GM12864 (cell line): ENCODE results near the gene RASSF4.
A peak's percentile ranks its signal among the peaks of the same experiment; 100 is the strongest.

Source experiments
- DNase-seq: peaks from one replicate; pipeline ENCODE4 v3.0.0-alpha.2; 2011; ENCODE audit warnings: low read depth
- H3K4me3 ChIP-seq: 2 replicates; pipeline ENCODE4 v1.5.1; 2011; ENCODE audit warnings: mild to moderate bottlenecking, low read depth, low read length, control low read depth
- TF ChIP-seq, protein P1 (sequence below): IDR thresholded peaks from 2 replicates; pipeline ENCODE4 v1.5.1; 2011; ENCODE audit warnings: low read depth, mild to moderate bottlenecking, moderate library complexity, low read length, control low read depth, inconsistent platforms; ENCODE audit errors: missing control alignments

RASSF4 gene

DNA sequence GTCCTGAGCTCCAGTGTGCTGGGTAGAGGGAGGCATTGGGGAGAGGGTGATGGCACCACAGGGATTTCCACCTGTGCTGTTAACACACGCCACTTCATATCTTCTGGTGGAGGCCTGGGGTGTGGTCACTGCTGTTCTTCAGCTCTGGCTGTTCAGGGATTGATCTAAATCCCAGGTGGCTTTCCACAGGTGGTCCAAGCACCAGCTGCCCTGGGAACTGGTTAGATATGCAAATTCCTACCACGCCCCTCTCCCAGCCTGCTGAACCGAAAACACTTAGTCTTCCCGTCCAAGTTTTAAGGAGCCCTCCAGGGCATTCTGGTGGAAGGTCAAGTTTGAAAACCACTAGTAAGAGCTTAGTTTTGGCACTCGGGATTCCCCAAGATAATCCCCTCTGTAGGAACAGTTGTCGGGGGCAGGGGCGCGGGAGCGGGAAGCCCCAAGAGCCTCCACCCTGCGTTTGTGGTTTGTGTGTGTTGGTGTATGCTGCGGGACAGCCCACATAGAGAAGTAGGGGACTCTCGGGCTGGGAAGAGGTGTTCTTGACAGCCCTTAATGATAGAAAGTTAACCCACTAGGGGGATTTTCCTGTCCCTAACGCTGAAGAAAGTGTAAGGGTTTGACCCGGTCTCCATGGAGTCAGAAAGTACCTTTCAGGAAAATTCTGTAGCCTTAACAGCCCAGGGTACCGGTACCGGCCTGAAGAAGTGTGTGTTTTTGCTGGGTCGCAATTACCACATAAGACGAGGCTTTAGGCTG is 13.9 kb downstream of the RASSF4 start:
- no peak for DNase-seq
- peak overlapping the region; percentile 9; the same call in 1 of the 2 replicates for H3K4me3 ChIP-seq
- TF ChIP-seq, protein P1, sequence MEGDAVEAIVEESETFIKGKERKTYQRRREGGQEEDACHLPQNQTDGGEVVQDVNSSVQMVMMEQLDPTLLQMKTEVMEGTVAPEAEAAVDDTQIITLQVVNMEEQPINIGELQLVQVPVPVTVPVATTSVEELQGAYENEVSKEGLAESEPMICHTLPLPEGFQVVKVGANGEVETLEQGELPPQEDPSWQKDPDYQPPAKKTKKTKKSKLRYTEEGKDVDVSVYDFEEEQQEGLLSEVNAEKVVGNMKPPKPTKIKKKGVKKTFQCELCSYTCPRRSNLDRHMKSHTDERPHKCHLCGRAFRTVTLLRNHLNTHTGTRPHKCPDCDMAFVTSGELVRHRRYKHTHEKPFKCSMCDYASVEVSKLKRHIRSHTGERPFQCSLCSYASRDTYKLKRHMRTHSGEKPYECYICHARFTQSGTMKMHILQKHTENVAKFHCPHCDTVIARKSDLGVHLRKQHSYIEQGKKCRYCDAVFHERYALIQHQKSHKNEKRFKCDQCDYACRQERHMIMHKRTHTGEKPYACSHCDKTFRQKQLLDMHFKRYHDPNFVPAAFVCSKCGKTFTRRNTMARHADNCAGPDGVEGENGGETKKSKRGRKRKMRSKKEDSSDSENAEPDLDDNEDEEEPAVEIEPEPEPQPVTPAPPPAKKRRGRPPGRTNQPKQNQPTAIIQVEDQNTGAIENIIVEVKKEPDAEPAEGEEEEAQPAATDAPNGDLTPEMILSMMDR: no peak

DNA sequence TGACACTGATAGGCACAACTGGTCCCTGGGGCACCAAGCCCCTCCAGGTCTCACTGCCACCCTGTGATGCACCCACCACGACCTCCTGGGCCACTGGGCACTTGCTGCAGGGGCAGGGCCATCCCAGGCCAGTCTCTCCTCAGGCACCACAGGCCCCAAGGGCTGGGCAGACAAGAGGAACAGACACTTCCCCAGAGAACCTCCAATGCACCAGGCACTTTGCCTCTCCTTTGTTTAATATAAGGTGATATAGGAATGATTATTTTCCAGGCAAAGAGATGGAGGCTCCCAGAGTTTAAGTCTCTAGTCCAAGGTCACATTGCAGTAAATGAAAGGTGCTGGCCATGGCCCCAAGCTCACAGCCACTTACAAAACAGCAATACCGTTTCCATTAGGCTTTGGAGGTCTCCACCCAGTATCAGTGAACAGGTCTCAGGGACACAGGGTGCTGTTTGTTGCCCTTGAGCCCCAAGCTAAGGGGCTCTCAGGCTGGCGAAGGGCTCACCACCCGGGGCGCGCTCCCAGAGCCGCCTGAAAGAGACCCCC is 14.6 kb downstream of the RASSF4 start:
- TF ChIP-seq, protein P1: no peak
- peak overlapping the region; percentile 55 for H3K4me3 ChIP-seq

DNA sequence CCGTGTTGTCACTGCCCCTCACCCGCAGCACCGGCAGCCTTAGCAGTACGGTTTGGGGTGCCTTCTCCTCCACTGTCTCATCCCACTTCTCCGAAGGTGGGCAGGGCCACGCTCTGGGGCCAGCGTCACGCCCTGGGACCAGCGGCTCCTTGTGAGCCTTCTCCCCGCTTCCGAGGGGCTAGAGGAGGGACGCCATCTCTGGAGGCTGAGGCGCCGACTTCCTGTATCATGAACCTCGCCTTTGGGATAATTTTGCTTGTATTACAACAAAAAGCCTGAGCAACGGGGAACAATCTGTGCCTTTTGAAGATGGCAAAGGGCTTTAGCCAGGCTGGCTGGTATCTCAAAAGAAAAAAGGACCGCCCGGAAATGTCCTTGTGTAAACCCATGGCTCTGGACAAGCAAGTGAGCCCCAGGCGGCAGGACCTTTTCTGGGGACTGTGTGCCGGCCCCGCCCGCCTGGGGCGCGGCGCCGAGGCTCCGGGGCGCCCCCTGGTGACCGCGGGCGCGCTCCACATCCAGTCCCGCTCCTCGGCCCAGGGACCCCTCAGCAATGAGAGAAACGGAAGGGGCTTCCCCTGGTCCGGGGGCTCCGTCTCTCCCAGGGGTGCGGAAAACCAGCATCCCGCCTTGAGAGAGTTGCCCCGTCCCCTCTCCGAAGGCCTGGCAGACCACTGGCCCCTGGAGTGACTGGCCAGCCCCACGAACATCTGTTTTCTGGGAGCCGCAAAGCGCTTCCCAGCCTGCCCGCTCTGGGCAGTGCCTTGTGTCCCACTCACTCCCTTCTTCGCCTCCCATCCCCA is 15.2 kb downstream of the RASSF4 start:
- no peak for DNase-seq

More for the DNA sequence above, 14.6 kb downstream of the RASSF4 start:
- DNase-seq: no peak

DNA sequence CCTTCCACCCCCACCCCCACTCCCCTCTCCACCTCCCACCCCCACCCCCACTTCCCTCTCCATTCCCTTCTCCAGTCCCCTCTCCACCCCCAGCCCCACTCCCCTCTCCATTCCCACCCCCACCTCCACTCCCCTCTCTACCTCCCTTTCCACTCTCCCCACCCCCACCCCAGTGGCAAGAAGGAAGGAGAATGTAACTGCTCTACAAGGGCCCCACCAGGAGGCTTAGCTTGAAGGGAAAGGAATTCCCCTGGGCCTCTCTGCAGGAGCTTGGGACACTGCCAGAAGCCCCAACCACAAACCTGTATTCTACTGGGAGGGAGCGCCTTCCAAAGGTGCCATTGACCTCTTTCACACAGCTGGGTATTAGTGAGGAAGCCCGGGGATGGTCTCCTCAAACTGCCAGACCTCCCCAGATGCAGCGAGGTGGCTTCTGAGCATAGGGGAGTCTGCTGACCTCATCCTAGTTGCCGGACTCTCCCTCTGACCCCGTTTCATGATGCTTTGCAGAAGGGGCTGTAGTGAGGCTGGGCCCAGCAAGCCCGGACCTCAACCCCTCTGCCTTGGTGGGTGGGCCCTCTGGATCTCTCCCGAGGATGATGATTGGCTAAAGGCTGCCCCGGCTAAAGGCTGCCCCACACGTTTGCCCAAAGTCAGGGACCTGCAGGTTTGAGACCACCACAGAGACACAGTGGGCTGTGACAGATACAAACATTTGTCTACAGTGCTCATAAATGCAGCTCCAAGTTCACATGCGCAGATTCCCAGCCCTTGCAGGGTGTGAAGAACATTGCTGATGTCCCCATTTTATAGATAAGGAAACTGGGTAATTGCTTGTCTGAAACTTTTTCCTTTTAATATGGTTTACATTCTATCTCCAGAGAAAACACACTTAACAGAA is 16.1 kb downstream of the RASSF4 start:
- DNase-seq: no peak
- H3K4me3 ChIP-seq: no peak overlapping the region
- TF ChIP-seq, protein P1: no peak

More for the DNA sequence above, 15.2 kb downstream of the RASSF4 start:
- TF ChIP-seq, protein P1: peak; percentile 85
- H3K4me3 ChIP-seq: peak overlapping the region; percentile 55

DNA sequence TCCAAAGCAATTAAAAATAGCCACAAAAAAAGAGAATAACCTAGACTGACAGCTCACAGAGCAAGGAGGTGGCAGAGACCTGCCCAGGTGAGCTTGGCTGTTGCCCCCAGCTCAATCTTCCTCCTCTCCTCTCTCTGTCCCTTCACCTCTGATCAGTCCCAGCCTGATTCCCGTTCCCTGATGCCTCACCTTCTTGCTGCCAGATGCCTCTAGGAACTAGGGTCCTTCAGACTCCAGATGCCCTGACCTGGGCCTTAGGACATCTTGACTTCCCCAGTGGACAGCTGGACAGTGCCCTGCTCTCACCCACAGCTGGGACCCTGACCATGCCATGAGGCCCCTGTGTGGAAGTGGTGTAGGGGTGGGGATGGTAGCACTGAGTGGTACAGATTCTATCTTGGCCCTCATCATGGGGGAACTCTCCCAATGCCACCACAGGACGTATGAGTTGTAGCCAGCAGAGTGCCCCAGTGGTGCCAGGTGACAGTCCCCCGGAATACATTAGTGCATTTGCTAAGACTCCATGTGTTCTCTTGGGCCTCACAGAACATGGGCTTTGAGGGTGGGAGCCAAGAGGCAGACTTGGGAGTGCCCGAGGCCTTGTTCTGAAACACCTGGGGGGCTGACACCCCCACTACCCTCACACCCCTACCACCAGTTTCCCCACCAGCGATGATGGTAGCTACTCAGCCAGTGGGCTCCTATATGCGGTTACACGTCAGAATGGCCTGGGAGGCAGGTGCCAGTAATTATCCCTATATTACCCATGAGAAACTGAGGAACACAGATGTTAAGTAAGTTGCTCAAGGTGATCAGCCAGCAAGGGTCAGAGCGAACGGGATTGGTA is 17.0 kb downstream of the RASSF4 start:
- TF ChIP-seq, protein P1: no peak
- no peak overlapping the region for H3K4me3 ChIP-seq
- no peak for DNase-seq
